NB4 (cell line): Measurements from ENCODE around the gene CSAD.
"Not testable (repeated sequence)": the region's sequence is repeated elsewhere in the genome, so short reads cannot be mapped to it uniquely, and the experiment has no call there.

Source experiments
- DNase-seq: peaks from one replicate; pipeline ENCODE4 v3.0.0; 2010; ENCODE audit warnings: low read depth
- H3K4me3 ChIP-seq: one replicate; pipeline ENCODE4 v1.5.1; 2011; ENCODE audit warnings: mild to moderate bottlenecking, low read depth, low read length, moderate library complexity
- MYC ChIP-seq: IDR thresholded peaks from 2 replicates; pipeline ENCODE4 v1.6.1; 2011; ENCODE audit warnings: low read depth, low read length
- POLR2A ChIP-seq: IDR thresholded peaks from 2 replicates; pipeline ENCODE4 v1.6.1; 2011; ENCODE audit warnings: mild to moderate bottlenecking; ENCODE audit not compliant: insufficient read length; ENCODE audit errors: extremely low read depth
- TF ChIP-seq, protein P1 (sequence below): IDR thresholded peaks from 2 replicates; pipeline ENCODE4 v1.6.1; 2011; ENCODE audit warnings: low read depth, low read length
- TF ChIP-seq, protein P2 (sequence below): IDR thresholded peaks from one replicate; pipeline ENCODE4 v1.5.1; 2012; ENCODE audit warnings: low read depth, low read length

Gene CSAD

DNA sequence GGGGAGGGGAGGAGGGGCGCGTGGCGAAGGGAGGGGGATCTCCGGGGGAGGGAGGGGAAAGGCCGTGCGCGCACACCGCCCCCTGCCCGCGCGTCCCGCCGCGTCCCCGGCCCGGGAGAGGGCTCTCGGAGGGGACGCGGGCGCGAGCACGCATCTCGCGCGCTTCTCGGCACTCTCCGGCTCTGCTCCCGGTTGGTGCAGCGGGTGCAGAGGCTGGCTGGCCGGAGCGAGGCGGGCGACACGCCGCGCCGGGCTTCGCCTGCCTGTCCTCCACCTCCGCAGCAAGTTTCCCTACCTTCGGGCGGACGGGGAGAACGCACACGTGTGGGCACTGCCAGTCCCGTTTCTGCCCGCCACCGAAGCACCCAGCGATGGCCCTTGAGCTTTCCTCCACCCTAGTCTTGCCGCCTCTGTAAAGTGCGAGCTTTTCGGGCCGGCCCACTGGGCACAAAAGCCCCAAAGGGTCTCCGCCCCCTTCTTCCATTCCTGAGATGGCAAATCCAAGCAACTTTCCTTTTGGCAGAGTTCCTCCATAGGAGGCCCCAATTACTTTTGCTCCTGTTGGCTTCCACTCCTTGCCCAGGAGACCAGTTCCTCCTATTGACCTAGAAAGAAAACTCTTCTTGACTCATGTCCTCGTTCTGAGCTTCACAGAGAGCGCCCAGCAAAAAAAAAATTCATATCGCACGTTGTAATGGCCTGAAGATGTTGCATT, 363 bp upstream of the CSAD start:
- peak; percentile 88 for DNase-seq
- H3K4me3 ChIP-seq = peak overlapping the region; percentile 85
- TF ChIP-seq MYC = 0 out of 2 replicates have a peak, but pooled peaks have one; percentile 11
- TF ChIP-seq POLR2A = peak; percentile 1
- TF ChIP-seq, protein P1, sequence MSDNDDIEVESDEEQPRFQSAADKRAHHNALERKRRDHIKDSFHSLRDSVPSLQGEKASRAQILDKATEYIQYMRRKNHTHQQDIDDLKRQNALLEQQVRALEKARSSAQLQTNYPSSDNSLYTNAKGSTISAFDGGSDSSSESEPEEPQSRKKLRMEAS = peak; percentile 45; the same call in 1 of the 2 replicates
- TF ChIP-seq, protein P2, sequence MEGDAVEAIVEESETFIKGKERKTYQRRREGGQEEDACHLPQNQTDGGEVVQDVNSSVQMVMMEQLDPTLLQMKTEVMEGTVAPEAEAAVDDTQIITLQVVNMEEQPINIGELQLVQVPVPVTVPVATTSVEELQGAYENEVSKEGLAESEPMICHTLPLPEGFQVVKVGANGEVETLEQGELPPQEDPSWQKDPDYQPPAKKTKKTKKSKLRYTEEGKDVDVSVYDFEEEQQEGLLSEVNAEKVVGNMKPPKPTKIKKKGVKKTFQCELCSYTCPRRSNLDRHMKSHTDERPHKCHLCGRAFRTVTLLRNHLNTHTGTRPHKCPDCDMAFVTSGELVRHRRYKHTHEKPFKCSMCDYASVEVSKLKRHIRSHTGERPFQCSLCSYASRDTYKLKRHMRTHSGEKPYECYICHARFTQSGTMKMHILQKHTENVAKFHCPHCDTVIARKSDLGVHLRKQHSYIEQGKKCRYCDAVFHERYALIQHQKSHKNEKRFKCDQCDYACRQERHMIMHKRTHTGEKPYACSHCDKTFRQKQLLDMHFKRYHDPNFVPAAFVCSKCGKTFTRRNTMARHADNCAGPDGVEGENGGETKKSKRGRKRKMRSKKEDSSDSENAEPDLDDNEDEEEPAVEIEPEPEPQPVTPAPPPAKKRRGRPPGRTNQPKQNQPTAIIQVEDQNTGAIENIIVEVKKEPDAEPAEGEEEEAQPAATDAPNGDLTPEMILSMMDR = no peak

DNA sequence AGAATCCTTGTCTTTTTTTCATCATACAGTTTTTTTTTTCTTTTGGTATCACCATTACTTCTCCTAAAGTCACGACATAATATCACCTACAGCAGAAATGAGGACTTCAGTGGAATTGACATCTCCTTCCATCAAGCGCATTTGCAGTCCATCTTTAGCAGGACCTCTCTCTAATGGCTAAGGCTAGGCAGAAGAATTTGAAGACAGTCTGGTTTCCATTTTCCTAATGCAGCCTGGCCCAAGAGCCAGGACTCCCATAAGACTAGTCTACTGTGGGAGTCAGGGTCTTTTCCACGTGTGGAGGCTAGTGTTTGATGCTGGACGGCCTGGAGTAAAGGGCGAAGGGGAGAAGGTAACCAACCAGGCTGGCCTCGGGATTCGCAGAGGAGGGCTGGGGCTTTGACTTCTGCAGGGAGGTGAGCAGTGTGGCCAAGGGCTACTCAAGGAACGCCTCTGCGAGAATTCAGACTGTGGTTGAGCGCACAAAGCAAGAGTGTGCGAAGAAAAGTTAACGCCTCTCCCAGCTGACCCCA, 972 bp downstream of the CSAD start:
- TF ChIP-seq POLR2A (no peak), MYC (no peak)
- TF ChIP-seq, protein P1 = no peak
- TF ChIP-seq, protein P2 = no peak
- no peak for DNase-seq
- H3K4me3 ChIP-seq = peak overlapping the region; percentile 85

DNA sequence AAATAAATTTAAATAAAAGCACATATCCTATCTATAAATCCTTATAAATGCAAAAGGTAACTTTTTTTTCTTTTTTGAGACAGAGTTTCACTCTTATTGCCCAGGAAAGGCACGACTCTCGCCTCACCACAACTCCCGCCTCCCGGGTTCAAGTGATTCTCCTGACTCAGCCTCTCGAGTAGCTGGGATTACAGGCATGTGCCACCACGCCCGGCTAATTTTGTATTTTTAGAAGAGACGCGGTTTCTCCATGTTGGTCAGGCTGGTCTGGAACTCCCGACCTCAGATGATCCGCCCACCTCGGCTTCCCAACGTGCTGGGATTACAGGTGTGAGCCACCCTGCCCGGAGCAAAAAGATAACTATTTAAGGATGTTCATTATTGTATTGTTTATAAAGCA, 1.9 kb downstream of the CSAD start:
- not testable (repeated sequence) for H3K4me3 ChIP-seq, DNase-seq

DNA sequence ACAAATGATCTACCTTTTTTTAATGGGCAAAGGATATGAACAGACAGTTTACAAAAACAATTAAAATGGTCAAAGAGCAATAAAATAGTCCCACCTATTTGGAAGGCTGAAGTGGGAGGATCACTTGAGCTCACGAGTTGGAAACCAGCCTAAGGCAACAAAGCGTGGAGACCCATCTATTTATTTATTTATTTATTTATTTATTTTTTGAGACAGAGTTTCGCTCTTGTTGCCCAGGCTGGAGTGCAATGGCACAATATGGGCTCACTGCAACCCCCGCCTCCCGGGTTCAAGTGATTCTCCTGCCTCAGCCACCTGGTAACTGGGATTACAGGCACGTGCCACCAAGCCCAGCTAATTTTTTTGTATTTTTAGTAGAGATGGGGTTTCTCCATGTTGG, 3.3 kb downstream of the CSAD start:
- H3K4me3 ChIP-seq, DNase-seq: not testable (repeated sequence)

DNA sequence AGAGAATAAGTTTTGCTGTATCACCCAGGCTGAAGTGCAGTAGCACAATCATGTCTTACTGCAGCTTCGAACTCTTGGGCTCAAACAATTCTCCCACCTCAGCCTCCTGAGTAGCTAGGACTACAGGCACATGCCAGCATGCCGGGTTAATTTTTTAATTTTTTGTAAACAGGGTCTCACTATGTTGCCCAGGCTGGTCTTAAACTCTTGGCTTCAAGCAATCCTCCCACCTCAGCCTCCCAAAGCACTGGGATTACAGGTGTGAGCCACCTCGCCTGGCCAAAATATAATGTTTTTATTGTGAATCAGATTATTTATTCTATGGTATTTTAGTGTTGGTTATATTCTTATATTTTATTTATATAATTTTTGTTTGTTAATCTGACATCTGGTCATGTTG, 4.0 kb downstream of the CSAD start:
- no peak overlapping the region for H3K4me3 ChIP-seq
- TF ChIP-seq, protein P1 = no peak
- TF ChIP-seq POLR2A = no peak
- TF ChIP-seq, protein P2 = no peak
- TF ChIP-seq MYC = no peak
- DNase-seq = no peak

DNA sequence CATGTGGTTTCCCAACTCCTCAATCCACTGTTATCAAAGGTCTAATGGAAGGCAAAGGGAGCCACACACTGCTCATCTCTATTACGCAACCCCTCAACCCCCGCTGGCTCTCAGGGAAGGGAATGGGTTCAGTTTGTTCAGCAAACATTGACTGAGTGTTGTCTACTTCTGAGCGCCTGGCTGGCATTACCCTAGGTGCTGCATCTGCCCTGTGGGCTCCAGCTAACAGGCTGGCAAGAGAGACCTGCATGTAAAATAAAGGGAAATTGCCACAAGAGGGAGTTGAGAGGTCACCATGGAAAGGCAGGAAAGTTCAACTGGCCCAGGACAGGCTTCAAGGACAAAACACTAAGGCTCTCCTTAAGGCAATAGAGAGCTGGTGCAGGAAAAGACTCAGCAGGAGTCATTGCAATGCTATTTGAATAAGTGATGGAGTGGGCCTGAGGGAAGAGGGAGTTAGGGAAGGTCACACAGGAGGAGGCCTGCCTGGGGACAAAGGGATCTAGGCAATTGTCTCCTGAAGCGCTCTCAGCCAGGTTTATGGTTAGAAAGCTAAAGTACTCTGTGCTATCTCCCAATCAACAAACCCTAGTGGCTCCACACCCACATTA, 5.7 kb downstream of the CSAD start:
- peak; percentile 68 for DNase-seq
- TF ChIP-seq POLR2A (no peak), MYC (no peak)
- TF ChIP-seq, protein P1 = no peak
- TF ChIP-seq, protein P2 = peak; percentile 21
- no peak overlapping the region for H3K4me3 ChIP-seq
